Measurements from ENCODE around the gene FRMD1.

FRMD1 gene

GRCh38 chr6:168013250-168013915, 65.6 kb downstream of the FRMD1 start:
- DNase-seq = no peak
- TF ChIP-seq POLR2A (IDR thresholded peaks at IDR 0.05; ENCODE audit: low read length) (no peak), GATA1 (IDR thresholded peaks at IDR 0.05; ENCODE audit: low read depth, low read length) (no peak)

GRCh38 chr6:168012431-168013249, 66.4 kb downstream of the FRMD1 start:
- no peak for DNase-seq
- TF ChIP-seq GATA1 (IDR thresholded peaks at IDR 0.05; ENCODE audit: low read depth, low read length) = no peak
- no peak for TF ChIP-seq POLR2A (IDR thresholded peaks at IDR 0.05; ENCODE audit: low read length)

GRCh38 chr6:168011291-168011690, 67.7 kb downstream of the FRMD1 start:
- no peak for DNase-seq
- TF ChIP-seq POLR2A (IDR thresholded peaks at IDR 0.05; ENCODE audit: low read length) (no peak), GATA1 (IDR thresholded peaks at IDR 0.05; ENCODE audit: low read depth, low read length) (no peak)

- no peak for TF ChIP-seq POLR2A (IDR thresholded peaks at IDR 0.05; ENCODE audit: low read length)
- TF ChIP-seq GATA1 (IDR thresholded peaks at IDR 0.05; ENCODE audit: low read depth, low read length) = no peak
- DNase-seq = no peak
Measured at GRCh38 chr6:168009331-168009730, 69.7 kb downstream of the FRMD1 start.

GRCh38 chr6:168007592-168008338, 71.2 kb downstream of the FRMD1 start:
- no peak for DNase-seq
- TF ChIP-seq POLR2A (IDR thresholded peaks at IDR 0.05; ENCODE audit: low read length) (no peak), GATA1 (IDR thresholded peaks at IDR 0.05; ENCODE audit: low read depth, low read length) (no peak)

- TF ChIP-seq GATA1 (IDR thresholded peaks at IDR 0.05; ENCODE audit: low read depth, low read length) (no peak), POLR2A (IDR thresholded peaks at IDR 0.05; ENCODE audit: low read length) (no peak)
- DNase-seq = no peak
Measured at GRCh38 chr6:168005796-168006195, 73.2 kb downstream of the FRMD1 start.

- no peak for DNase-seq
- TF ChIP-seq POLR2A (IDR thresholded peaks at IDR 0.05; ENCODE audit: low read length) = no peak
- no peak for TF ChIP-seq GATA1 (IDR thresholded peaks at IDR 0.05; ENCODE audit: low read depth, low read length)
Measured at GRCh38 chr6:168004945-168005344, 74.1 kb downstream of the FRMD1 start.

- TF ChIP-seq GATA1 (IDR thresholded peaks at IDR 0.05; ENCODE audit: low read depth, low read length) (no peak), POLR2A (IDR thresholded peaks at IDR 0.05; ENCODE audit: low read length) (no peak)
- no peak for DNase-seq
Measured at GRCh38 chr6:168004023-168004422, 75.0 kb downstream of the FRMD1 start.
